HG02870 (cell line): ENCODE data around the gene SLC7A6.

Source experiments
- ATAC-seq: cut with Tn5 transposase; IDR thresholded peaks from one replicate; pipeline ENCODE4 v1.9.1; 2021; ENCODE audit warnings: mild to moderate bottlenecking, moderate library complexity; ENCODE audit not compliant: unreplicated experiment

Gene SLC7A6

DNA sequence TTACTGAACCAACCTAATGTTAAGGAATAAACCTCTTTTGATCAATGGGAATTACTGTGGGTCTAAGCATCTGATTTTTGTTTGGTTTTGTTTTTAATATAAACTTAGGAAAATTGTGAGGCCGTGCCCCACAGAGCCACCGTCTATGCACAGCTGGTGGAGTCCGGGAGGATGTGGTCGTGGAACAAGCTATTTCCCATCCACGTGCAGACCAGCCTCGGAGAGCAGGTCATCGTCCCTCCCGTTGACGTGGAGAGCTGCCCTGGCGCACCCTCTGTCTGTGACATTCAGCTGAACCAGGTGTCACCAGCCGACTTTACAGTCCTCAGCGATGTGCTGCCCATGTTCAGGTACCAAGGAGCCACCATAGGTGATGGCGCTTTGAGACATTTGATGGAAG is 74.9 kb downstream of the SLC7A6 start:
- no peak for ATAC-seq

- no peak for ATAC-seq
These were observed 78.3 kb downstream of the SLC7A6 start for GRCh38 chr16:68342620-68343019.

GRCh38 chr16:68343137-68343536 is 78.8 kb downstream of the SLC7A6 start:
- ATAC-seq, result no peak

DNA sequence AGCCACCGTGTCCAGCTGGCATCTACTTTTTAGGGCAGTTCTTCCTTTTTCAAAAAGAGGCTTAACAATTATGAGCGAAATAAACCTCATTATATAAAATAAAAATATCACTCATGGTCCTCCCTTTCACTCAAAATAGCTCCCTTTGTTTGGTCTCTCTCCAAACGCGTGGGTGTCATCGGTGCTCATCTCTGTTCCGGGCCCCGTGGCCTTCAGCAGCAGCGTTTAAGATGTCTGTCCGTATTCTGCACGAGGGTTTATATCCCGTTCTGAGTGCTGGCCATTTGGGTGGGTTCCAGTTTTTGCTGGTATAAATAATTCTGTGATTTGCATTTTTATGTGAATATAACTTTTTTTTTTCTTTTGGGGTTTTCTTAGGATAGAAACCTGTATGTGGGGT is 79.9 kb downstream of the SLC7A6 start:
- no peak for ATAC-seq

DNA sequence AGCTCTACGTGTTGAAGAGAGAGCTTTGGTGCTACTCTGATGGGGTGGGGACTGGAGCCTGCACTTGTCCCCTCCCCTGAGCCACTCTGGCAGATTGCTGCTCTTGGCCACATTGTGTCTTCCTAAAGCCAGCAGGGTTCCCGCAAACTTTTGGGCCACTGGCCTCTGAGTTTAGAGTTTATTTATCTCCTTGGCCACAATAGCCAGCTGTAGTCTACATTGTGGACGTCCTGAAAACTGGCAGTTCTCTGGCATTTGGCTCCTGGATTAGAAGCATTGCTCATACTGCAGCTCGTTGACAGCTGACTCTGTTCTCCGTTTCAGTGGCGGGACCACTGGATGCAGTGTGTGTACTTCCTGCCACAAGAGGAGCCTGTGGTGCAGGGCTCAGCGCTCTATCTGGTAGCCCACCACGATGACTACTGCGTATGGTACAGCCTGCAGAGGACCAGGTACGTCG is 81.1 kb downstream of the SLC7A6 start:
- no peak for ATAC-seq

GRCh38 chr16:68345958-68346635 is 81.8 kb downstream of the SLC7A6 start:
- ATAC-seq, result no peak

GRCh38 chr16:68346892-68347480 is 82.7 kb downstream of the SLC7A6 start:
- ATAC-seq, result no peak

GRCh38 chr16:68347605-68348004 is 83.3 kb downstream of the SLC7A6 start:
- ATAC-seq, result no peak

DNA sequence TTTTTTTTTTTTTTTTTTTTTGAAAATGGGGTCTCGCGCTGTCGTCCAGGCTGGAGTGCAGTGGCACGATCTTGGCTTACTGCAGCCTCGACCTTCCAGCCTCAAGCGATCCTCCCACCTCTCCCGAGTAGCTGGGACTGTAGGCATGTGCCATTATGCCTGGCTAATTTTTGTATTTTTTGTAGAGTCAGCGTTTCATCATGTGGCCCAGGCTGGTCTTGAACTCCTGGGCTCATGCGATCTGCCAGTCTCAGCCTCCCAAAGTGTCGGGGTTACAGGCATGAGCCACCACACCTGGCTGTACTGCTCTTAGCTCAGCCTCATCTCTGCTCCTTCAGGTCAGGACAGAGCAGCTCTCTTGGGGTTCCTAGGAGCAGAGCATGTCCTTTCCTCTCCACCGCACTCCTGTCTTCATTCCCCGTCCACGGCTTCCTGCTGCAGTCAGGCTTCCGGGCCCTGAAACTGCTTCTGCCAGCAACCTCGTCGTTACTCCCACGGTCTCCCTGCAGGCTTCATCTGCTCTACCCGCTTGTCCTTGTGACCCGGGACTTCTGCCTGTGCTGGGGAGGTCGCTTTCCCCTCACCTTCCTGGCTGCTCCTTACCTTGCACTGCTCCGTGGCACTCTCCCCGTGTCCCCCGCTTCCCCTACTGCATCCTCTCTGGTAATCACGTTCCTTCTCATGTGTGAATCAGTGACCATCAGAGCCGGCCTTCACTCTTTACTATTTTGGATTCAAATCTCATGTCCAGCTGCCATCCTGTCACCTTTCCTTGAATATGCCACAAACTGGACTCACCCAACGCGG is 84.5 kb downstream of the SLC7A6 start:
- ATAC-seq, result no peak

GRCh38 chr16:68349838-68350410 is 85.6 kb downstream of the SLC7A6 start:
- no peak for ATAC-seq

- no peak for ATAC-seq
These were observed 86.6 kb downstream of the SLC7A6 start for GRCh38 chr16:68350813-68351350.
